RWPE1 (cell line): Measurements from ENCODE around the gene RALA.

ENCODE experiments used
- CTCF ChIA-PET: fragments of 350-600 bp; sonication (Branson Sonifier 250); formaldehyde crosslinking; extraction: SDS; loops from one replicate; lab custom pipeline; 2021; lab: Yijun Ruan, JAX
- POLR2A ChIA-PET: fragments of 400-600 bp; formaldehyde crosslinking; extraction: SDS; loops from one replicate; lab custom pipeline; 2020; ENCODE audit warnings: antibody characterized with exemption; ENCODE audit not compliant: low non-redundant PET; lab: Yijun Ruan, JAX
- DNase-seq: peaks from one replicate; pipeline ENCODE4 v3.0.0; 2012; ENCODE audit warnings: low spot score
- H3K27ac ChIP-seq: fragments of 450-650 bp; 2 replicates; pipeline ENCODE4 v1.5.1; 2017
- CTCF ChIP-seq: fragments of 450-650 bp; conservative IDR thresholded peaks from 2 replicates; pipeline ENCODE4 v1.5.1; 2017; ENCODE audit warnings: low read depth, mild to moderate bottlenecking

RALA gene

GRCh38 chr7:39693812-39694211, 70.4 kb downstream of the RALA start:
- TF ChIP-seq CTCF, result no peak
- no peak for DNase-seq
- no peak overlapping the region for H3K27ac ChIP-seq
- ChIA-PET CTCF (no interaction called here), POLR2A (no interaction called here)

GRCh38 chr7:39695852-39696586, 72.6 kb downstream of the RALA start:
- no peak for DNase-seq
- ChIA-PET CTCF (interaction anchor here (1.5 kb wide), 1 partner anchor 115 kb away, joined by 5 read pairs; no protein-coding TSS in a partner anchor), POLR2A (interaction anchor here (0.5 to 1.0 kb wide), 2 partner anchors 41 to 254 kb away, joined by 3 read pairs; partner anchors contain the start of gene CDK13)
- no peak for TF ChIP-seq CTCF
- no peak overlapping the region for H3K27ac ChIP-seq

- POLR2A ChIA-PET, result interaction anchor here (1.0 kb wide), 1 partner anchor 41 kb away, joined by 3 read pairs; no protein-coding TSS in a partner anchor
- no peak for DNase-seq
- TF ChIP-seq CTCF, result no peak
- CTCF ChIA-PET, result interaction anchor here (0.7 to 1.5 kb wide), 2 partner anchors 116 to 203 kb away, joined by 3 to 5 read pairs; no protein-coding TSS in a partner anchor
- H3K27ac ChIP-seq, result no peak overlapping the region
Measured at GRCh38 chr7:39696631-39697030, 73.3 kb downstream of the RALA start.

- H3K27ac ChIP-seq, result no peak overlapping the region
- DNase-seq, result no peak
- ChIA-PET CTCF (interaction anchor here (0.7 kb wide), 1 partner anchor 203 kb away, joined by 3 read pairs; no protein-coding TSS in a partner anchor), POLR2A (no interaction called here)
- no peak for TF ChIP-seq CTCF
Measured at GRCh38 chr7:39697483-39697882, 74.1 kb downstream of the RALA start.

GRCh38 chr7:39700165-39700564, 76.8 kb downstream of the RALA start:
- peak overlapping the region; percentile 44 for H3K27ac ChIP-seq
- DNase-seq, result no peak
- TF ChIP-seq CTCF, result no peak
- ChIA-PET CTCF (interaction anchor here (0.6 to 1.3 kb wide), 2 partner anchors 117 to 119 kb away, joined by 3 read pairs; no protein-coding TSS in a partner anchor), POLR2A (no interaction called here)

GRCh38 chr7:39700932-39701331, 77.6 kb downstream of the RALA start:
- ChIA-PET POLR2A (no interaction called here), CTCF (interaction anchor here (1.3 kb wide), 1 partner anchor 120 kb away, joined by 3 read pairs; no protein-coding TSS in a partner anchor)
- TF ChIP-seq CTCF, result no peak
- no peak for DNase-seq
- peak overlapping the region; percentile 24; the same call in 1 of the 2 replicates for H3K27ac ChIP-seq
